GM19023 (cell line): ENCODE results near the gene CARHSP1.
"Not testable (repeated sequence)": the region's sequence is repeated elsewhere in the genome, so short reads cannot be mapped to it uniquely, and the experiment has no call there.

ENCODE experiments used
- ATAC-seq: cut with Tn5 transposase; IDR thresholded peaks from one replicate; pipeline ENCODE4 v1.9.1; 2021; ENCODE audit warnings: mild to moderate bottlenecking, moderate library complexity; ENCODE audit not compliant: unreplicated experiment

Gene CARHSP1

DNA sequence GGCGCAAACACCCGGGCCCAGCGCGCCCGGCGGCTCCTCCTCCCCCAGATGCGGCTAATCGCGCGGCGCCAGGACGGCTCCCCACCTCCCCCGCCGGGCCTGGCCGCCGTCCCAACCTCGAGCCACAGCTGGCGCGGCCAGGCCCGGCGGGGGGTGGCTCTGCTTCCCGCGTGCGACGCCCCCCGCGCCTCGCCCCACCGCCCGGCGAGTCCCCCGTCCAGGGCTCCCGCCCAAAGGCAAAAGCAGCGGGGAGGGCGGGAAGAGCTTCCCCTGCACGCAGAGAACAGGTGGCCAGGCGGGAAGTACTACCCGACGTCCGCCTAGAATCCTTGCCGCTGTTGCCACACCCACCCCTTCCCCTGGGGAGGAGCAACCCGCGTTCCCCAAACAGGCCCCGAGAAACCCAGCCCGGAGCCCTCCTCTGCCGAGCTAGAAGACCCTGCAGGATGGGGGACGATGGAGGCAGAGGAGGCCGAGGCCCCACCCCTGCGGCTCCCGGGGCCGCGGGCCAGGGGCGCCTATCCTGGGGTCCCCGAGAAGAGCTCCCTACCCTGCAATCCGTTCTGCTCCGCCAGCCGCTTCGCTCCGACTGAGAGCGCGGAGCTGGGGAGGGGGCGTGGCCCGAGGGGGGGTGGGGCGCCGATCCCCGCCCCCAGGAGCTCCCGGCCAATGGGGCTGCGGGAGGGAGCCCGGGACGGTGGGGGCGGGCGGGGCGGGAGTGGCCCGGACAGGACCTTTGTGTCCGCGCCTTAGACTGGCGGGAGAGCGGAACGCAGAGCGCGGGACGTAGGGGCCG lies at the start of gene CARHSP1:
Gene CARHSP1 (minus strand): TSS at position 591 of the 796 bp plus-strand sequence. CDS start 9,678 bp downstream, outside the sequence.
- ATAC-seq, result peak; percentile 71

GRCh38 chr16:8917336-8917735 lies 48.5 kb upstream of the CARHSP1 start:
- not testable (repeated sequence) for ATAC-seq

GRCh38 chr16:8916541-8917225 lies 47.9 kb upstream of the CARHSP1 start:
- ATAC-seq, result no peak

GRCh38 chr16:8915722-8916301 lies 47.0 kb upstream of the CARHSP1 start:
- no peak for ATAC-seq

DNA sequence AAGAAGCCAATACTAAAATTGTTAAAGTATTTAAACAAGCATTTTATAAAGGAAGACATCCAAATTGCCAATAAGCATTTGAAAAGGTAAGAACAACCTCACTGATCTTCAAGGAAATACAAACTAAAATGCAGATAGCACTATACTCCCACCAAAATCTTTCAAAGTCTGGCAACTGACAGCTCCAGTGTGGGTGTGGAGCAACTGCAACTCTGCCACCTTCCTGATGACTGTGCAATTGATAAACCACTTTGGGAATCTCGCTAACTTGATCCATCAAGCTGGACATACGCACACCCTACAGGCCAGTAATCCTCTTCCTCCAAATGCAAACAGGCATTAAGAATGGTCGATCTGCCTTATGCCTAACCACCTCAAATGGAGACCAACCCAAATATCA lies 45.3 kb upstream of the CARHSP1 start:
- no peak for ATAC-seq

GRCh38 chr16:8912793-8913192 lies 44.0 kb upstream of the CARHSP1 start:
- no peak for ATAC-seq

- no peak for ATAC-seq
These were observed 42.0 kb upstream of the CARHSP1 start for GRCh38 chr16:8910811-8911210.

DNA sequence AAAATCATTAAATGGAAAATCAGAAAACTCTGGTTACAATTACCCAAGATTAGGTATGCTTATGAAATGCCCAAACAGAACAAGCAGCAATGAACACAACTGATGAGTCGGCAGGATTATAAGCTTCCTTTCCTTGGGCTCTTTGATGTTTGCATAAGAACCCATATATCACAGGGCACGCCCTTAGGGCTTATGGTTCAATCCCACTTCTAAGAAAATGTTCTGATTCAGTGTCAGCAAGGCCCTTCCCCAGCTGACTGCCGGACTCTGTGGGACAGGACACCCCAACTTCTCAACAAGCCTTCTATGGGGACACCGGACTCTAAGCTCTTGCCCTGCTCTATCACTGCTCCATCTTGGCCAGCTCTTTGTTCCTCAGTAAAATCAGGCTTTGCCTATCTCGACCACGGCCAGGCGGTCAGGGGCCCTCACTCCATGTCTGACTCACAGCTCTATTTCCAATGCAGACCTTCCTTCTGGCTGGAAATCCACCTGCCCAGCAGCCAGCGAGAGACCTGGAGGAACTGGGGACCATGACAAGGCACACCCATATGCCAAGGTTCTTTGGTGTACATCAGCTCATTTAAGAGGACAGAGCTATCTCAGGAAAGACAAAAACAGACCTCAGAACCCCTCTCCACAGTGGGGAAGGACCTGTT lies 40.1 kb upstream of the CARHSP1 start:
- no peak for ATAC-seq

- no peak for ATAC-seq
These were observed 38.3 kb upstream of the CARHSP1 start for GRCh38 chr16:8907096-8907495.

DNA sequence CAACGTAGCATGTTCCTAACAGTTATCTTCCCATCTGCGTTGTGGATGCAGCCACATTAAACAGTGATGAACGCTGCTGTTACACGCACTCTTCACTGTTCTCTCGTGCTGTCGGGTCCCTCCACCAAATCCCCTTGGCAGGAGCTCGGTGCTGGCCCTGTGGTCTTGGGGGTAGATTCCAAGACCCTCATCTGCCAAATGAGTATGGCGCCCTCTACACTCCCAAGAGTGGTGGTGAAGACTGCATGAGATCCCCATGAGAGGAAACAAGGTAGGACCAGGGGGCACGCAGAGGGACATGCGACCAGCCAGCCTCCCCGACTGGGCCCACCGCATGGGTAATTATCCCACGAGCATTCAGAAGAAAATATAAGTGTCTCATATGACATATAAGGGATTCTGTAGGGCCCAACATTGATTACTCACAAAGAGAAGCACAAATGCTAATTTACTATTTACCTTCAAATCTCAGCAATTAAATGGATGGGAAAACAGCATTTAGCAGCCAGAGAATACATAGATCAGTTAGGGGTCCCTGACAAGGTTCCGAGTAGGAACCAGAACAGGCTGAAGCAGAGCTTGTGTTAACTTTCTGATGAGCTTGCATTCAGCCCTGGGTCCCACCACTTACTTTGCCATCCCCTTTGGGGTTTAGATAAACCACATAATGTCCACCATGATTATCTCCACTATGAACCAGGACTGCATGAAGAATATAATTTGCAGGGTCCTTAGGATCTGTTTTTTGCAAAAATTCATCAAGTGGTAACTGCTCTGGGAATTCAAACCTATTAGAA lies 37.2 kb upstream of the CARHSP1 start:
- ATAC-seq, result no peak

DNA sequence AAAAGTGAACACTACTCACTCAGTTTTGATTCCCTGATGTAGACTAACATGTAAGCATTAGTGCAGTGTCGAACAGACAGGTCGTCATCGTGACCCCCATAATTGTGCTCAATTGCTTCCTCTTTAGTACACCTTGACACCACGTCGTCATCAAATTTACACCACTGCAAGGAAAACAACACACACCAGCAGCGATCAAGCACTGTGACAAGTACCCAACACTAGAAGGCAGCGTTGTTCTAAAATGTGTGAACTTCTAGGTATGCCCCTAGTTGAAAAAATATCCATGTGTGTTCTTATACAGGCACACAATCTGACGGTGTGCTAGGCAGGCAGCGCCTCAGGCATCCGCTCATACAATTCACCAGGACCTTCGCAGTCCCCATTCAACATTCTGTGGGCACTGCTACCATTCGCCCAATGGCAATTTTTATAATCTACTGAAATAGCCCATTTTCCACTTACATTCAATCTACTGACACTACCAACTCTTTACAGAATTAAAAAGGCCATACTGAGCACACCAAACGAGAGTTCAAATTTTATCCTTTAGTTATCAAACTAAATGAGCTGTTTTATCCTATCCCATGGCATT lies 36.5 kb upstream of the CARHSP1 start:
- ATAC-seq, result no peak

GRCh38 chr16:8904018-8904430 lies 35.2 kb upstream of the CARHSP1 start:
- no peak for ATAC-seq

- no peak for ATAC-seq
These were observed 34.2 kb upstream of the CARHSP1 start for GRCh38 chr16:8903004-8903403.

GRCh38 chr16:8901320-8901861 lies 32.6 kb upstream of the CARHSP1 start:
- ATAC-seq, result no peak

DNA sequence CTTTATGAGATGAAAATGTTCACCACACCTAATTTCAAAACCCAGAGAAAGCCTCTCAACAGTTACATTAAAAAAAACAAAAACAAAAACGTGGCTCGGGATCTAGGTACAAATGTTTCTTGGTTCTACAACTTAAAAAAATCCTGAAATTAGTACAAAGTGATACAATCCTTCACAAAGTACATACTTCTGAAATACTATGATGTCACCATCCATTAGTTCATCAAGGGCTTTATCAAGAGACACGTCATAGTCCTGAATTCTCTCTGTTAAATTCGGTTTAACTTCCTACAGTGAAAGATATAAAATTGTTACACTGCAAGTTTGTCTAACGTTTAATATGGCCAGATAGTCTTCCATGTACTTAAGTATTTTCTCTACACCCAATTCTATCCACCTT lies 31.5 kb upstream of the CARHSP1 start:
- no peak for ATAC-seq

DNA sequence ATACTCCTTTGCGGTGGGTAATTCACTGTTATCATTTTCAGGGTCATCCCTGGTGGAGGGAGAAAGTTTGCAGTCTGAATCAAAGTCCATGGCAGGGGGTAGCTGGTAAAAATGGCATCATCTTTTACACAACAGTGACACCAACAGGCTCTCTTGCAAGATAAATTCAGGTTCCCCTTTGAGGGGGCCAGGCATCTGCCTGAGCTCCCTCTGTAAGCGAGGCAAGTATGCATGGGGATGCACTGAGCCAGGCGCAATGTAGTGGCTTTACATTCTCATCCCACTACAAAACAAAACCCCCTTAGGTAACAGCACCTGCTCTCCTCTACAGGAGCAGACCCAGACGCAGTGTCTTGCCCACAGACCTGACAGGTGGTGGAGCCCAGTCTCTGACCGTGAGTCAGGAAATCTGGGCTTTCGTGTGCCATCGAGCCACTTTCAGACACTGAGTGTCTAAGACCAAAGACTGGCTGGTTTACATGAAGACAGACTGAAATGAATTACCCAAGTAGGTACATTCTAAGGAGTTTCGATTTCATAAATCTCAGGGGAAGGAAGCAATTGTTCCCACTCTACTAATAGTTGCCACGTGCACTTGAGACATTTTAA lies 31.0 kb upstream of the CARHSP1 start:
- ATAC-seq, result no peak

DNA sequence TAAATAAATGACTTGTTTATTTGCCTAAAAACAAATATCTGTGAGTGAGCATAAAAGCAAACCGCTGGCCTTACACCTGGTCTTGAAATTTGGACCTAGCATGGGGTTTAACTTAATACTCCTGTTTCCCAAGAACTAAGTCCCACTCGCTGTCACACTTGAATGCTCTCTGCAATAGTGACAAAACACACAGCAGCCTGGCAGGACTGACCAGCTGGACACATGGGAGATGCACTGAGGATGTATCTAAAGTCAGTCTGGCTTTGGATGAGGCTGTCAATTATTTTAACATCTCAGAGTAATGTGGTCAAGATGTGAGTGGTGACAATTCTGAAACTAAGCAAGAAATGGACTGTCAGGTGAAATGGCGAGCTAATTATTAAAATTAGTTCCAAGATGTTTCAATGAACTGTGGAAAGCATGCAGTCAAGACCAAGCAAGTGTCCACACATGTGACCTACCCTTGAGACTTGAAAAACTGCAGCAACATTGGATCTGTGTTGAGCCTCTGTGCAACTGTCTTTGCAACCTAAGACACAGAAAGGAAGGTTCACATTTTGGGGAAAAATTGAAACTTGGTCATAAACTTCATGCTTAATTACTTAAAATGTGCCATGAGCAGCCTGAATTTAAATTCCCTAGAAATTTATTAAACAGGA lies 30.0 kb upstream of the CARHSP1 start:
- no peak for ATAC-seq

DNA sequence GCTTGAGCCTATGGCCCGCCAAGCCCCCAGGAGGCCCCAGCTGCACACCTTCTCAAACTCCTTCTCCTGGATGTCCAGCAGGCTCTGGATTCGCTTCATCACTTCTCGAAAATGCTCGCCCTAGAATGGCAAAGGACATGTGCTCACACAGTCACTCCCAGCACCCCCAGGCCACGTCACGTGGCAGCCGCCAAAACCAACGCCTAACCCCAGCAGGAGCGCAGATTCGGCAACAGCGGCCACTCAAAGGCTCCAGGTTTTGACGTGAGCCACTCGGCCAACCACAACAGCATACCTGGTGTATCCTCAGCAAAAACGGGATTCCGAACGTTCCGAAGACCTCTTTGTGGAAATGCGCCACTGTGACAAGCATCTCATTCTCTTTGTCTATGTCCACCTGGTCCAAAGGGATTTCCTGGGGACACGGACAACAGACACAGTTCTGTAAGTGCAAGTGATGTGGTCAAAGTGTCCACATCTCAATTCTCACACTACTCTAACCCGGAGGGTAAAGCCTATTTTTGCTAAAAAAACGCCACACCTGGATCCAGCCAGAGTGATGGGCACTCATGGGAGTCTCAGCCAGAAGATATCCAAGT lies 26.0 kb upstream of the CARHSP1 start:
- no peak for ATAC-seq
